ENCODE results near the gene VNN1. TPM values are rescaled to one million over a fixed set of nuclear protein-coding genes. Genes with fewer than 3 reads are reported as not detected.

Gene VNN1
- total and polyA plus RNA-seq, 4 experiments from 2014 or later: 0.11 TPM; not detected in 3

GRCh38 chr6:132661906-132662305 is 51.9 kb downstream of the VNN1 start:
- DNase-seq: no peak
- Histone ChIP-seq H3K27ac (ENCODE audit: low read depth, low read length) (no peak overlapping the region), H3K4me3 (ENCODE audit: low read length in 2 of 2) (no peak overlapping the region), H3K9me3 (ENCODE audit: control insufficient read depth in 1 of 2, low read length in 2 of 2) (no peaks in the 10 kb centered on the region), H3K27me3 (ENCODE audit: insufficient read depth, low read length) (no peaks in the 10 kb centered on the region), H3K36me3 (ENCODE audit: insufficient read depth, low read length) (no peaks in the 10 kb centered on the region), H3K4me1 (ENCODE audit: insufficient read depth, low read length) (no peaks in the 10 kb centered on the region)
- Mint-ChIP-seq H3K36me3 (no peaks in the 10 kb centered on the region), H3K27me3 (peaks cover 0 to 1% of the 10 kb centered on the region in 2 donors), H3K4me3 (no peak overlapping the region), H3K27ac (no peak overlapping the region), H3K4me1 (peaks cover 0 to 5% (median under 1%) of the 10 kb centered on the region in 4 donors), H3K9me3 (no peaks in the 10 kb centered on the region)
- intact Hi-C loops (cut with micrococcal nuclease): no loop called here
- ChIA-PET CTCF (ENCODE audit: partially characterized antibody) (interaction anchor here (1.1 kb wide), 1 partner anchor 137 kb away, joined by 3 read pairs; the partner anchor contains the start of gene SLC18B1), POLR2A (ENCODE audit: partially characterized antibody) (no interaction called here)

- Mint-ChIP-seq H3K27ac (peak within 1 kb of the TSS in 2 of 7 donors; percentile 11 to 54), H3K4me1 (peaks cover 0 to 5% (median under 1%) of the 10 kb centered on the region in 4 donors), H3K4me3 (no peak within 1 kb of the TSS), H3K36me3 (no peaks in the 10 kb centered on the region), H3K9me3 (no peaks in the 10 kb centered on the region), H3K27me3 (peaks cover 0 to 3% of the 10 kb centered on the region in 2 donors)
- Histone ChIP-seq H3K27me3 (ENCODE audit: insufficient read depth, low read length) (no peaks in the 10 kb centered on the region), H3K27ac (ENCODE audit: low read depth, low read length) (no peak within 1 kb of the TSS), H3K4me3 (ENCODE audit: low read length in 2 of 2) (no peak within 1 kb of the TSS), H3K9me3 (ENCODE audit: control insufficient read depth in 1 of 2, low read length in 2 of 2) (no peaks in the 10 kb centered on the region), H3K4me1 (ENCODE audit: insufficient read depth, low read length) (no peaks in the 10 kb centered on the region), H3K36me3 (ENCODE audit: insufficient read depth, low read length) (no peaks in the 10 kb centered on the region)
- CTCF ChIA-PET (ENCODE audit: partially characterized antibody): interaction anchor here (1.2 to 1.4 kb wide), 2 partner anchors 9 to 139 kb away, joined by 3 read pairs; partner anchors contain the start of gene SLC18B1
- intact Hi-C loops (cut with micrococcal nuclease): no loop called here
- DNase-seq: no peak
- POLR2A ChIA-PET (ENCODE audit: partially characterized antibody): interaction anchor here (1.1 kb wide), 1 partner anchor 156 kb away, joined by 3 read pairs; no protein-coding TSS in a partner anchor
Measured at GRCh38 chr6:132659082-132659481, 54.8 kb downstream of the VNN1 start, which contains the start of gene TAAR1. TAAR1 (minus strand) TSS chr6:132659182; CDS start chr6:132646003, 13,179 bp downstream.

GRCh38 chr6:132651062-132651461 is 62.8 kb downstream of the VNN1 start:
- ChIA-PET CTCF (ENCODE audit: partially characterized antibody) (no interaction called here), POLR2A (ENCODE audit: partially characterized antibody) (no interaction called here)
- no peaks in the 10 kb centered on the region for H3K9me3 ChIP-seq (ENCODE audit: control insufficient read depth in 1 of 2, low read length in 2 of 2)
- H3K4me3 ChIP-seq (ENCODE audit: low read length in 2 of 2): no peak overlapping the region
- DNase-seq: no peak
- no peak overlapping the region for H3K27ac ChIP-seq (ENCODE audit: low read depth, low read length)
- peaks cover 0 to 4% of the 10 kb centered on the region in 2 donors for H3K27me3 Mint-ChIP-seq
- no peak overlapping the region for H3K4me3 Mint-ChIP-seq
- H3K36me3 Mint-ChIP-seq: no peaks in the 10 kb centered on the region
- intact Hi-C loops (cut with micrococcal nuclease): no loop called here
- peaks cover 6% of the 10 kb centered on the region for H3K4me1 ChIP-seq (ENCODE audit: insufficient read depth, low read length)
- no peaks in the 10 kb centered on the region for H3K9me3 Mint-ChIP-seq
- H3K27ac Mint-ChIP-seq: no peak overlapping the region
- H3K4me1 Mint-ChIP-seq: peaks cover 0 to 6% (median 3%) of the 10 kb centered on the region in 4 donors
- no peaks in the 10 kb centered on the region for H3K36me3 ChIP-seq (ENCODE audit: insufficient read depth, low read length)
- H3K27me3 ChIP-seq (ENCODE audit: insufficient read depth, low read length): no peaks in the 10 kb centered on the region

- Mint-ChIP-seq H3K27me3 (peaks cover 0 to 4% of the 10 kb centered on the region in 2 donors), H3K27ac (no peak overlapping the region), H3K4me3 (no peak overlapping the region), H3K4me1 (peaks cover 0 to 6% (median 3%) of the 10 kb centered on the region in 4 donors), H3K36me3 (no peaks in the 10 kb centered on the region), H3K9me3 (no peaks in the 10 kb centered on the region)
- Histone ChIP-seq H3K4me1 (ENCODE audit: insufficient read depth, low read length) (peaks cover 6% of the 10 kb centered on the region), H3K36me3 (ENCODE audit: insufficient read depth, low read length) (no peaks in the 10 kb centered on the region), H3K27ac (ENCODE audit: low read depth, low read length) (no peak overlapping the region), H3K4me3 (ENCODE audit: low read length in 2 of 2) (no peak overlapping the region), H3K9me3 (ENCODE audit: control insufficient read depth in 1 of 2, low read length in 2 of 2) (no peaks in the 10 kb centered on the region), H3K27me3 (ENCODE audit: insufficient read depth, low read length) (no peaks in the 10 kb centered on the region)
- CTCF ChIA-PET (ENCODE audit: partially characterized antibody): no interaction called here
- DNase-seq: no peak
- intact Hi-C loops (cut with micrococcal nuclease): no loop called here
- POLR2A ChIA-PET (ENCODE audit: partially characterized antibody): no interaction called here
Measured at GRCh38 chr6:132650429-132650828, 63.4 kb downstream of the VNN1 start.

GRCh38 chr6:132648828-132649227 is 65.0 kb downstream of the VNN1 start:
- CTCF ChIA-PET (ENCODE audit: partially characterized antibody): no interaction called here
- H3K4me1 Mint-ChIP-seq: peaks cover 0 to 6% (median 3%) of the 10 kb centered on the region in 4 donors

GRCh38 chr6:132648356-132648755 is 65.5 kb downstream of the VNN1 start:
- H3K27ac ChIP-seq (ENCODE audit: low read depth, low read length): no peak overlapping the region
- Mint-ChIP-seq H3K36me3 (no peaks in the 10 kb centered on the region), H3K27ac (peak overlapping the region in 3 of 7 donors; percentile 2 to 38 (median 16)), H3K4me3 (no peak overlapping the region), H3K4me1 (peaks cover 0 to 6% (median 3%) of the 10 kb centered on the region in 4 donors), H3K9me3 (no peaks in the 10 kb centered on the region), H3K27me3 (peaks cover 0 to 3% of the 10 kb centered on the region in 2 donors)
- CTCF ChIA-PET (ENCODE audit: partially characterized antibody): no interaction called here
- H3K4me1 ChIP-seq (ENCODE audit: insufficient read depth, low read length): peaks cover 6% of the 10 kb centered on the region
- POLR2A ChIA-PET (ENCODE audit: partially characterized antibody): interaction anchor here (1.3 kb wide), 1 partner anchor 166 kb away, joined by 3 read pairs; the partner anchor contains the start of gene RPS12
- H3K36me3 ChIP-seq (ENCODE audit: insufficient read depth, low read length): no peaks in the 10 kb centered on the region
- peak; percentile 2 to 41 (median 22) for DNase-seq
- no peak overlapping the region for H3K4me3 ChIP-seq (ENCODE audit: low read length in 2 of 2)
- no peaks in the 10 kb centered on the region for H3K27me3 ChIP-seq (ENCODE audit: insufficient read depth, low read length)
- intact Hi-C loops (cut with micrococcal nuclease): no loop called here
- no peaks in the 10 kb centered on the region for H3K9me3 ChIP-seq (ENCODE audit: control insufficient read depth in 1 of 2, low read length in 2 of 2)

More at GRCh38 chr6:132648828-132649227, 65.0 kb downstream of the VNN1 start:
- Histone ChIP-seq H3K27me3 (ENCODE audit: insufficient read depth, low read length) (no peaks in the 10 kb centered on the region), H3K9me3 (ENCODE audit: control insufficient read depth in 1 of 2, low read length in 2 of 2) (no peaks in the 10 kb centered on the region), H3K36me3 (ENCODE audit: insufficient read depth, low read length) (no peaks in the 10 kb centered on the region), H3K4me1 (ENCODE audit: insufficient read depth, low read length) (peaks cover 6% of the 10 kb centered on the region), H3K27ac (ENCODE audit: low read depth, low read length) (no peak overlapping the region), H3K4me3 (ENCODE audit: low read length in 2 of 2) (no peak overlapping the region)
- Mint-ChIP-seq H3K27ac (peak overlapping the region in 1 of 7 donors; percentile 38), H3K27me3 (peaks cover 0 to 3% of the 10 kb centered on the region in 2 donors), H3K4me3 (no peak overlapping the region), H3K36me3 (no peaks in the 10 kb centered on the region), H3K9me3 (no peaks in the 10 kb centered on the region)
- intact Hi-C loops (cut with micrococcal nuclease): no loop called here
- DNase-seq: no peak
- POLR2A ChIA-PET (ENCODE audit: partially characterized antibody): no interaction called here

- Histone ChIP-seq H3K4me1 (ENCODE audit: insufficient read depth, low read length) (peaks cover 5% of the 10 kb centered on the region), H3K9me3 (ENCODE audit: control insufficient read depth in 1 of 2, low read length in 2 of 2) (no peaks in the 10 kb centered on the region), H3K4me3 (ENCODE audit: low read length in 2 of 2) (no peak overlapping the region), H3K27me3 (ENCODE audit: insufficient read depth, low read length) (no peaks in the 10 kb centered on the region), H3K36me3 (ENCODE audit: insufficient read depth, low read length) (no peaks in the 10 kb centered on the region), H3K27ac (ENCODE audit: low read depth, low read length) (no peak overlapping the region)
- Mint-ChIP-seq H3K36me3 (no peaks in the 10 kb centered on the region), H3K27ac (no peak overlapping the region), H3K4me3 (no peak overlapping the region), H3K9me3 (no peaks in the 10 kb centered on the region), H3K4me1 (peaks cover 0 to 8% (median 4%) of the 10 kb centered on the region in 4 donors), H3K27me3 (peaks cover 1 to 5% of the 10 kb centered on the region in 2 donors)
- intact Hi-C loops (cut with micrococcal nuclease): no loop called here
- DNase-seq: no peak
- ChIA-PET POLR2A (ENCODE audit: partially characterized antibody) (no interaction called here), CTCF (ENCODE audit: partially characterized antibody) (no interaction called here)
Measured at GRCh38 chr6:132643547-132643946, 70.3 kb downstream of the VNN1 start.

Measured in CD4-positive, alpha-beta memory T cell (primary cell).